ENCODE data around the gene ST7L.
"Not testable (repeated sequence)": the region's sequence is repeated elsewhere in the genome, so short reads cannot be mapped to it uniquely, and the experiment has no call there.

The ST7L gene

GRCh38 chr1:112618721-112619517 lies at the start of gene ST7L:
ST7L (minus strand) TSS chr1:112619141; CDS start chr1:112619113, 28 bp downstream.
- peak; percentile 70 for DNase-seq (ENCODE audit: low spot score)

GRCh38 chr1:112666946-112667345 lies 48.0 kb upstream of the ST7L start:
- DNase-seq (ENCODE audit: low spot score) = no peak

- no peak for DNase-seq (ENCODE audit: low spot score)
Observed at GRCh38 chr1:112665857-112666256, 46.9 kb upstream of the ST7L start.

- DNase-seq (ENCODE audit: low spot score) = no peak
Observed at GRCh38 chr1:112651205-112651604, 32.3 kb upstream of the ST7L start.

- no peak for DNase-seq (ENCODE audit: low spot score)
Observed at GRCh38 chr1:112646225-112646624, 27.3 kb upstream of the ST7L start.

GRCh38 chr1:112643080-112643479 lies 24.1 kb upstream of the ST7L start:
- no peak for DNase-seq (ENCODE audit: low spot score)

GRCh38 chr1:112640437-112640836 lies 21.5 kb upstream of the ST7L start:
- not testable (repeated sequence) for DNase-seq (ENCODE audit: low spot score)

GRCh38 chr1:112638110-112638428 lies 19.1 kb upstream of the ST7L start:
- no peak for DNase-seq (ENCODE audit: low spot score)

- DNase-seq (ENCODE audit: low spot score) = peak; percentile 64
Observed at GRCh38 chr1:112637254-112638109, 18.5 kb upstream of the ST7L start.

- DNase-seq (ENCODE audit: low spot score) = no peak
Observed at GRCh38 chr1:112636597-112637253, 17.8 kb upstream of the ST7L start.

- DNase-seq (ENCODE audit: low spot score) = no peak
Observed at GRCh38 chr1:112636056-112636455, 17.1 kb upstream of the ST7L start.

GRCh38 chr1:112634367-112634766 lies 15.4 kb upstream of the ST7L start:
- DNase-seq (ENCODE audit: low spot score) = no peak

- DNase-seq (ENCODE audit: low spot score) = no peak
Observed at GRCh38 chr1:112633628-112634027, 14.7 kb upstream of the ST7L start.

- no peak for DNase-seq (ENCODE audit: low spot score)
Observed at GRCh38 chr1:112629256-112629655, 10.3 kb upstream of the ST7L start.

- no peak for DNase-seq (ENCODE audit: low spot score)
Observed at GRCh38 chr1:112628516-112628915, 9.6 kb upstream of the ST7L start.

GRCh38 chr1:112626887-112627286 lies 7.9 kb upstream of the ST7L start:
- no peak for DNase-seq (ENCODE audit: low spot score)

GRCh38 chr1:112626193-112626592 lies 7.3 kb upstream of the ST7L start:
- no peak for DNase-seq (ENCODE audit: low spot score)

GRCh38 chr1:112625696-112626095 lies 6.8 kb upstream of the ST7L start:
- DNase-seq (ENCODE audit: low spot score) = peak; percentile 15

- not testable (repeated sequence) for DNase-seq (ENCODE audit: low spot score)
Observed at GRCh38 chr1:112624493-112624892, 5.6 kb upstream of the ST7L start.

- no peak for DNase-seq (ENCODE audit: low spot score)
Observed at GRCh38 chr1:112620377-112620695, 1.4 kb upstream of the ST7L start.

GRCh38 chr1:112619518-112620376 lies 806 bp upstream of the ST7L start, which contains the start of gene CAPZA1:
CAPZA1 (plus strand) TSS chr1:112619832; CDS start chr1:112619845, 13 bp downstream.
- DNase-seq (ENCODE audit: low spot score) = peak; percentile 95

Data from AG08395 (cell line).